B cell (primary cell): ENCODE measurements around the gene RIN2. TPM values are rescaled to one million over a fixed set of nuclear protein-coding genes. Genes with fewer than 3 reads are reported as not detected.

Source experiments
- ATAC-seq: fragments of 200-7000 bp; cut with Tn5 transposase; one replicate; pipeline ENCODE4 v1.10.0; 2021; ENCODE audit warnings: low read depth, mild to moderate bottlenecking, moderate number of reproducible peaks, moderate library complexity
- CTCF ChIA-PET: fragments of 350-600 bp; sonication (Branson Sonifier 250); formaldehyde crosslinking; loops from one replicate; lab custom pipeline; 2021; ENCODE audit warnings: antibody characterized with exemption, inconsistent platforms; lab: Charles Lee
- POLR2A ChIA-PET: fragments of 350-600 bp; sonication (Branson Sonifier 250); formaldehyde crosslinking; loops from one replicate; lab custom pipeline; 2021; ENCODE audit warnings: antibody characterized with exemption; lab: Charles Lee
- DNase-seq: peaks from one replicate; pipeline ENCODE4 v3.0.0; 2013
- H2AFZ ChIP-seq: 2 replicates; pipeline ENCODE4 v1.6.1; 2012; ENCODE audit warnings: mild to moderate bottlenecking, low read depth, low read length; ENCODE audit not compliant: insufficient read depth, poor library complexity, severe bottlenecking
- H3K27ac ChIP-seq, 2 donors: 1 replicate in 1 of 2; 2 replicates in 1 of 2; pipeline ENCODE4 v1.5.1; 2012 to 2013; ENCODE audit warnings: low read length in 2 of 2, mild to moderate bottlenecking in 2 of 2, moderate library complexity in 1 of 2
- H3K27me3 ChIP-seq, 4 experiments: fragments of 200-600 bp in 1 of 4; sonication (generic) in 1 of 4; replicated peaks in 1 of 4; 1 replicate in 2 of 4; 2 replicates in 2 of 4; pipeline versions ENCODE4 v1.6.1 to v1.7.0; 2013 to 2016; ENCODE audit warnings: low read length in 3 of 4, mild to moderate bottlenecking in 2 of 4, mixed read lengths in 1 of 4, moderate library complexity in 1 of 4; ENCODE audit not compliant: insufficient read depth in 4 of 4, control insufficient read depth in 3 of 4; ENCODE audit errors: control extremely low read depth in 1 of 4
- H3K36me3 ChIP-seq, 2 experiments: replicated peaks in 1 of 2; 1 replicate in 1 of 2; 2 replicates in 1 of 2; pipeline versions ENCODE4 v1.6.1 to v1.7.1; 2013; ENCODE audit warnings: low read length in 1 of 2; ENCODE audit not compliant: insufficient read depth in 2 of 2, control insufficient read depth in 1 of 2; ENCODE audit errors: control extremely low read depth in 1 of 2, extremely low read depth in 1 of 2
- H3K4me1 ChIP-seq, 2 donors: fragments of 200-600 bp in 1 of 2; sonication (generic) in 1 of 2; 1 replicate in 1 of 2; 2 replicates in 1 of 2; pipeline versions ENCODE4 v1.5.1 to v1.6.1; 2013 to 2017; ENCODE audit warnings: low read length in 2 of 2; ENCODE audit not compliant: control insufficient read depth in 2 of 2, insufficient read depth in 2 of 2
- H3K4me2 ChIP-seq: replicated peaks from 2 replicates; pipeline ENCODE3; 2012; ENCODE audit warnings: mild to moderate bottlenecking, low read depth, low read length; ENCODE audit not compliant: poor library complexity, severe bottlenecking
- H3K4me3 ChIP-seq, 5 experiments: fragments of 200-600 bp in 1 of 5; sonication (generic) in 1 of 5; 1 replicate in 3 of 5; 2 replicates in 2 of 5; pipeline versions ENCODE4 v1.5.1 to v1.7.0; 2011 to 2016; ENCODE audit warnings: low read length in 4 of 5, mild to moderate bottlenecking in 4 of 5, low read depth in 2 of 5, control low read depth in 1 of 5, moderate library complexity in 1 of 5; ENCODE audit not compliant: insufficient read depth in 1 of 5; ENCODE audit errors: control extremely low read depth in 1 of 5, extremely low read depth in 1 of 5
- H3K79me2 ChIP-seq: fragments of 200-600 bp; sonication (generic); one replicate; pipeline ENCODE4 v1.6.0; 2016; ENCODE audit warnings: low read length; ENCODE audit not compliant: control insufficient read depth, insufficient read depth
- H3K9ac ChIP-seq: fragments of 200-600 bp; sonication (generic); 2 replicates; pipeline ENCODE4 v1.6.1; 2017; ENCODE audit warnings: mild to moderate bottlenecking, low read length, moderate library complexity
- H3K9me3 ChIP-seq, 3 donors: one replicate each; pipeline versions ENCODE4 v1.6.1 to v1.7.1; 2013; ENCODE audit warnings: low read length in 2 of 3; ENCODE audit not compliant: control insufficient read depth in 2 of 3, insufficient read depth in 1 of 3; ENCODE audit errors: control extremely low read depth in 1 of 3
- H4K20me1 ChIP-seq: 2 replicates; pipeline ENCODE4 v1.6.0; 2012; ENCODE audit warnings: mild to moderate bottlenecking, low read length; ENCODE audit not compliant: insufficient read depth, control insufficient read depth, poor library complexity, severe bottlenecking
- H3K27ac Mint-ChIP-seq: one replicate; pipeline ENCODE4 v1.8.0; 2021; ENCODE audit warnings: mixed read lengths
- H3K27me3 Mint-ChIP-seq: one replicate; pipeline ENCODE4 v1.8.0; 2021; ENCODE audit warnings: mixed read lengths
- H3K4me1 Mint-ChIP-seq: one replicate; pipeline ENCODE4 v1.8.0; 2021; ENCODE audit warnings: mixed read lengths
- H3K4me3 Mint-ChIP-seq: one replicate; pipeline ENCODE4 v1.8.0; 2021; ENCODE audit warnings: mixed read lengths
- H3K9me3 Mint-ChIP-seq: one replicate; pipeline ENCODE4 v1.8.0; 2022; ENCODE audit warnings: mixed read lengths; ENCODE audit not compliant: insufficient read depth
- CTCF ChIP-seq: fragments of 200-600 bp; IDR thresholded peaks from one replicate; pipeline ENCODE4 v1.8.0; 2022; ENCODE audit warnings: antibody characterized with exemption, mild to moderate bottlenecking
- EZH2 ChIP-seq: IDR thresholded peaks from 2 replicates; pipeline ENCODE4 v1.6.1; 2012; ENCODE audit warnings: borderline replicate concordance, low read depth, mild to moderate bottlenecking, moderate library complexity, low read length; ENCODE audit not compliant: insufficient read depth, poor library complexity, severe bottlenecking
- WGBS: methylation state at CpG from one replicate; pipeline ENCODE4 v1.1.5; 2013; ENCODE audit warnings: missing lambda C conversion rate; ENCODE audit not compliant: insufficient coverage; 5-methylcytosine and 5-hydroxymethylcytosine counted together
- intact Hi-C: fragments of 100-400 bp; cut with micrococcal nuclease; formaldehyde crosslinking; loops from one replicate; pipeline ENCODE4 v1.10.0; 2022
- polyA plus RNA-seq: library from polyadenylated mRNA; depleted of rRNA; stranded (reverse); fragments of >200 nt; gene quantifications from 2 replicates; pipeline ENCODE4 v1.2.3, GENCODE V29; 2012
- total RNA-seq, 2 donors: library from RNA; stranded (reverse); fragments of 120-200 nt in 1 of 2; gene quantifications; 1 replicate in 1 of 2; 2 replicates in 1 of 2; pipeline versions ENCODE4 v1.2.3 to v1.2.4, GENCODE V29; 2013 to 2022

RIN2 gene
- total and polyA plus RNA-seq, 2 donors (not counting 1 experiment from before 2014, with no cell fraction given): 0.15 to 0.32 TPM

- Histone ChIP-seq H3K4me1 (no peaks in the 10 kb centered on the region), H4K20me1 (no peaks in the 10 kb centered on the region), H3K9me3 (no peaks in the 10 kb centered on the region), H3K27me3 (peaks cover 0 to 6% (median 2%) of the 10 kb centered on the region in 4 experiments), H2AFZ (no peak overlapping the region), H3K4me3 (no peak overlapping the region), H3K36me3 (no peaks in the 10 kb centered on the region), H3K9ac (no peak overlapping the region), H3K79me2 (no peaks in the 10 kb centered on the region), H3K4me2 (no peak overlapping the region), H3K27ac (no peak overlapping the region)
- no peaks in the 10 kb centered on the region for H3K4me1 Mint-ChIP-seq
- DNase-seq (no peak), ATAC-seq (no peak)
- H3K9me3 Mint-ChIP-seq: no peaks in the 10 kb centered on the region
- intact Hi-C loops: no loop called here
- ChIA-PET CTCF (interaction anchor here (1.3 to 2.1 kb wide), 2 partner anchors 15 to 224 kb away, joined by 5 to 6 read pairs; no protein-coding TSS in a partner anchor), POLR2A (no interaction called here)
- WGBS: 96% methylated on average over 2 of the region's 2 CpGs
- H3K4me3 Mint-ChIP-seq: no peak overlapping the region
- TF ChIP-seq EZH2 (no peak), CTCF (no peak)
- H3K27ac Mint-ChIP-seq: no peak overlapping the region
- H3K27me3 Mint-ChIP-seq: peaks cover 38% of the 10 kb centered on the region
These were observed 13.0 kb downstream of the RIN2 start for GRCh38 chr20:19771031-19771430.

GRCh38 chr20:19773471-19773870 lies 15.4 kb downstream of the RIN2 start:
- H3K9ac ChIP-seq: no peak overlapping the region
- Mint-ChIP-seq H3K4me3 (no peak overlapping the region), H3K9me3 (no peaks in the 10 kb centered on the region), H3K27ac (no peak overlapping the region), H3K27me3 (peaks cover 26% of the 10 kb centered on the region), H3K4me1 (no peaks in the 10 kb centered on the region)
- ChIA-PET POLR2A (no interaction called here), CTCF (interaction anchor here (1.5 kb wide), 1 partner anchor 80 kb away, joined by 3 read pairs; no protein-coding TSS in a partner anchor)
- H3K4me1 ChIP-seq: no peaks in the 10 kb centered on the region
- H3K27me3 ChIP-seq: peaks cover 0 to 3% (median 0%) of the 10 kb centered on the region in 4 experiments
- ATAC-seq: no peak
- H3K4me2 ChIP-seq: no peak overlapping the region
- no peaks in the 10 kb centered on the region for H4K20me1 ChIP-seq
- 89% methylated on average over 2 of the region's 4 CpGs for WGBS
- no peak overlapping the region for H3K4me3 ChIP-seq
- no peaks in the 10 kb centered on the region for H3K79me2 ChIP-seq
- no peak overlapping the region for H2AFZ ChIP-seq
- no peaks in the 10 kb centered on the region for H3K9me3 ChIP-seq
- no peak for DNase-seq
- intact Hi-C loops: no loop called here
- no peak overlapping the region for H3K27ac ChIP-seq
- no peak for TF ChIP-seq EZH2
- TF ChIP-seq CTCF: no peak
- H3K36me3 ChIP-seq: no peaks in the 10 kb centered on the region
